ENCODE measurements around the gene DOC2A.

DOC2A gene

GRCh38 chr16:29994600-29995323, 16.1 kb downstream of the DOC2A start:
- DNase-seq (ENCODE audit: low spot score in 2 of 2) = peak; percentile 45 to 81
- in situ Hi-C loops (cut with MboI; ENCODE audit: low sequenced_read_pairs) = no loop called here
- H3K4me1 ChIP-seq = peaks cover 13% of the 10 kb centered on the region
- H3K36me3 ChIP-seq (replicated peaks) = peaks cover 48% of the 10 kb centered on the region
- H3K9me3 ChIP-seq = no peaks in the 10 kb centered on the region
- H3K4me3 ChIP-seq = peak overlapping the region; percentile 92
- no peaks in the 10 kb centered on the region for H3K27me3 ChIP-seq (ENCODE audit: low read depth)

DNA sequence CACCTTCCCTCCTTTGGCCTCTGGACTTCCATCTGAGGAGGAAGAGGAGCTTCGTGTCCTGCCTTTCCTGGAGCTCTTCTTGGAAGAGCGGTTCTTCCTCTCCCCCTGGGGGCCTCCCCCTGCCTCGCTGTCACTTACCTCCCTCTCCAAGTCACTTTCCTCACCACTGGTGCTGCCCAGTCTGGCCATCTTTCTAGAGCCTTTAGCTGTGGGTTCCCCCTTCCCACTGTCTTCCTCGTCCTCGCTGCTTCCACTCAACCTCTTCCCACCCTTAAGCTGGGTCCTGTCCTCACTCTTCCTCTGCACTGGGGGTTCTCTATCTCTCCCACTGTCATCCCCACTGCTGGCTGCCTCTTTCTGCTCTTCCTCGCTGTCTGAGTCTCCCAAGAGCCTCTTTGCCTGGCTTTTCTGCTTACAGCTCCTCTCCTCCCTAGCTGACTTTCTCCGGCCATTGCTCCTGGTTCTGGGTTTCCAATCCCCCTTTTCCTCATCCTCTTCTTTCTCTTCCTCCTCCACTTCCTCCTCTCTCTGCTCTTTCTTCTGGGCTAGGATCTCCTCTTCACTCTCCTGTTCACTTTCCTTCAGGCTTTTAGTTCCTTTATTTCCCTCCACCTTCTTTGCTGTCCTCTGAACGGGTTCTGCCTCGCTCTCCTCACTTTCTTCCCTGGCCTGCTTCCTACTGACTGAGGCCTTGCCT, 16.8 kb downstream of the DOC2A start:
- no peak for DNase-seq (ENCODE audit: low spot score in 2 of 2)
- no peaks in the 10 kb centered on the region for H3K9me3 ChIP-seq
- in situ Hi-C loops (cut with MboI; ENCODE audit: low sequenced_read_pairs) = no loop called here
- no peak overlapping the region for H3K4me3 ChIP-seq
- H3K4me1 ChIP-seq = peaks cover 13% of the 10 kb centered on the region
- H3K27me3 ChIP-seq (ENCODE audit: low read depth) = no peaks in the 10 kb centered on the region
- peaks cover 48% of the 10 kb centered on the region for H3K36me3 ChIP-seq (replicated peaks)

DNA sequence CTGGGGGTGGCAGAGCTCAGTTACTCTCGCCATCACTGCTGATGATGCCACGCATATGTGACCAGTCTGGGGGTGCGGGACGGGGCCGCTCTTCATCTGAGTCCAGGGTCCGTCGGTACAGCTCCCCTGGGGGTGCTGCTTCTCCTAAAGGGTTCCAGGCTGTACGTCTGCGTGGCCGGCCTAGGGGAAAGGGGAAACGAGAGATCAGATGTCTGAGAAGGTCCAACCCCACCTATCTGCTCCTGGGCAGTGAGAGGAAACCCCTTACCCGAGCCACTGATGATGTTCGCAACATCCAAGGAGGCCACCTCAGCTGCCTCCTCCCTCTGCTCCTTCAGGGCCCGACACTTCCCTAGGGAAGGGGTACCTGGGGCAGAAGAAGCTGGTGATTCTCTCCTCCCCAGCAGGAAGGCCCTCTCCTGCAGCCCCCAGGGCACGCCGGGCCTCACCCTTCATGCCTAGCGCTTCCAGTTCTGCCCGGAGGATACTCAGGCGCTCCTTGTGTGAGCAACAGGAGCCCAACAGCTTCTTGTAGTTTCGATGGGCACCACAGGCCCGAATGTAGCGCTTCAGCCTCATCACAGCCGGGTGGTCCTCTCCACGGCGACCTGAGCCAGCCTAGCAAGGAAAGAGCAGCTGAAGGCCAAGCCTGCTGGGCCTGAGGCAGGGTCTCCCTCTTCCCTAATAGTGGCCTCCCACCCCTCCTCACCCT, 17.5 kb downstream of the DOC2A start:
- Histone ChIP-seq H3K36me3 (replicated peaks) (peaks cover 52% of the 10 kb centered on the region), H3K9me3 (no peaks in the 10 kb centered on the region), H3K4me1 (peaks cover 13% of the 10 kb centered on the region), H3K27me3 (ENCODE audit: low read depth) (no peaks in the 10 kb centered on the region), H3K4me3 (no peak overlapping the region)
- no peak for DNase-seq (ENCODE audit: low spot score in 2 of 2)
- in situ Hi-C loops (cut with MboI; ENCODE audit: low sequenced_read_pairs) = no loop called here

GRCh38 chr16:29992344-29992967, 18.4 kb downstream of the DOC2A start:
- in situ Hi-C loops (cut with MboI; ENCODE audit: low sequenced_read_pairs) = no loop called here
- H3K36me3 ChIP-seq (replicated peaks) = peaks cover 59% of the 10 kb centered on the region
- DNase-seq (ENCODE audit: low spot score in 2 of 2) = no peak

DNA sequence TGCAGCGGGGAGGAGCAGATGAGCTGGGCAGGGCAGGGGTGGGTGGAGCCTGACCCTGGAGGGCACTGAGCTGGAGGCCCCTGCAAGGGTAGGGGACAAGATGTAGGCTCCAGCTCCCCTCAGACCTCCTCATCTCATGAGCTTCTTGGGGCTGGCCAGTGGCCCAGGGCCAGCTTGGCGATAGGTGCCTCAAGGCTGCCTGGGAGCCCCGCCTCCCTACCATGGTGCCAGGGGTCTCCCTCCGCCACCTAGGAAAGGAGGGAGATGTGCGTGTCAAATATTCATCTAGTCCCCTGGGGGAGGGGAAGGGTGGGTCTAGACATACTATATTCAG, 19.3 kb downstream of the DOC2A start:
- H3K36me3 ChIP-seq (replicated peaks) = peaks cover 67% of the 10 kb centered on the region
- no peaks in the 10 kb centered on the region for H3K9me3 ChIP-seq
- H3K4me1 ChIP-seq = peaks cover 8% of the 10 kb centered on the region
- in situ Hi-C loops (cut with MboI; ENCODE audit: low sequenced_read_pairs) = no loop called here
- DNase-seq (ENCODE audit: low spot score in 2 of 2) = no peak
- H3K4me3 ChIP-seq = no peak overlapping the region
- H3K27me3 ChIP-seq (ENCODE audit: low read depth) = no peaks in the 10 kb centered on the region

More at GRCh38 chr16:29992344-29992967, 18.4 kb downstream of the DOC2A start:
- Histone ChIP-seq H3K4me3 (no peak overlapping the region), H3K27me3 (ENCODE audit: low read depth) (no peaks in the 10 kb centered on the region), H3K9me3 (no peaks in the 10 kb centered on the region), H3K4me1 (peaks cover 13% of the 10 kb centered on the region)

DNA sequence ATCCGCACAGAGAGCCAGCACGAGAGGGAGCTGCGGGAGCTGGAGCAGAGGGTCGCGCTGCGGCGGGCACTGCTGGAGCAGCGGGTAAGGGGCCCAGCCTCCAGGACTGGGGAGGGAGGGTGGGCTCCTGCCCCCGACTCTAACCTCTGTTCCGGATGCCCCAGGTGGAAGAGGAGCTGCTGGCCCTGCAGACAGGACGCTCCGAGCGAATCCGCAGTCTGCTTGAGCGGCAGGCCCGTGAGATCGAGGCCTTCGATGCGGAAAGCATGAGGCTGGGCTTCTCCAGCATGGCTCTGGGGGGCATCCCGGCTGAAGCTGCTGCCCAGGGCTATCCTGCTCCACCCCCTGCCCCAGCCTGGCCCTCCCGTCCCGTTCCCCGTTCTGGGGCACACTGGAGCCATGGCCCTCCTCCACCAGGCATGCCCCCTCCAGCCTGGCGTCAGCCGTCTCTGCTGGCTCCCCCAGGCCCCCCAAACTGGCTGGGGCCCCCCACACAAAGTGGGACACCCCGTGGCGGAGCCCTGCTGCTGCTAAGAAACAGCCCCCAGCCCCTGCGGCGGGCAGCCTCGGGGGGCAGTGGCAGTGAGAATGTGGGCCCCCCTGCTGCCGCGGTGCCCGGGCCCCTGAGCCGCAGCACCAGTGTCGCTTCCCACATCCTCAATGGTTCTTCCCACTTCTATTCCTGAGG, 19.8 kb downstream of the DOC2A start:
- Histone ChIP-seq H3K36me3 (replicated peaks) (peaks cover 68% of the 10 kb centered on the region), H3K4me1 (peaks cover 8% of the 10 kb centered on the region), H3K27me3 (ENCODE audit: low read depth) (no peaks in the 10 kb centered on the region), H3K4me3 (no peak overlapping the region), H3K9me3 (no peaks in the 10 kb centered on the region)
- in situ Hi-C loops (cut with MboI; ENCODE audit: low sequenced_read_pairs) = no loop called here
- DNase-seq (ENCODE audit: low spot score in 2 of 2) = no peak

DNA sequence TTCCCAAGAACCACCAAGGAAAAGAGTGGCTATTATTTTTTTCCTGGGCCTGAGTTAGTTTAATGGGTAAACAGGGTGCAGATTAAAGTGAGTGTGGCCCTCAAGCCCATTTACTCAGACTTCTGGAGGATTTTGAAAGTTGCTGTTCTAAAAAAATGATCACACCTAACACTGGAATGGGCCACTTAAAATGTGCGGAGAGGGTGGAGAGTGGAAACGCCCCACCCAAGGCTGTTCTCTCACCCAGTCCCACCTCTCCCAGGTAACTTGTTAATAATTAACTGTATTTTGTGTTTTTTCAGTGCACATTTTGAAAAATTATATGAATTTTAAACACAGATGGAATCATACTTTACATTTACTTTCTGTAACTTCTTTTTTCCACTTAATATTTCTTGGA, 20.8 kb downstream of the DOC2A start:
- in situ Hi-C loops (cut with MboI; ENCODE audit: low sequenced_read_pairs) = no loop called here
- DNase-seq (ENCODE audit: low spot score in 2 of 2) = no peak
- no peak overlapping the region for H3K4me3 ChIP-seq
- H3K36me3 ChIP-seq (replicated peaks) = peaks cover 78% of the 10 kb centered on the region
- H3K27me3 ChIP-seq (ENCODE audit: low read depth) = no peaks in the 10 kb centered on the region
- H3K9me3 ChIP-seq = no peaks in the 10 kb centered on the region
- peaks cover 6% of the 10 kb centered on the region for H3K4me1 ChIP-seq

- DNase-seq (ENCODE audit: low spot score in 2 of 2) = no peak
- H3K4me1 ChIP-seq = no peaks in the 10 kb centered on the region; the same call in 1 of the 2 replicates
- in situ Hi-C loops (cut with MboI; ENCODE audit: low sequenced_read_pairs) = no loop called here
- H3K27me3 ChIP-seq (ENCODE audit: low read depth) = no peaks in the 10 kb centered on the region
- no peak overlapping the region for H3K4me3 ChIP-seq
- H3K36me3 ChIP-seq (replicated peaks) = peaks cover 80% of the 10 kb centered on the region
- H3K9me3 ChIP-seq = no peaks in the 10 kb centered on the region
Observed at GRCh38 chr16:29989111-29989858, 21.5 kb downstream of the DOC2A start.

- in situ Hi-C loops (cut with MboI; ENCODE audit: low sequenced_read_pairs) = no loop called here
- peaks cover 82% of the 10 kb centered on the region for H3K36me3 ChIP-seq (replicated peaks)
- H3K27me3 ChIP-seq (ENCODE audit: low read depth) = no peaks in the 10 kb centered on the region
Observed at GRCh38 chr16:29988346-29989075, 22.3 kb downstream of the DOC2A start.

DNA sequence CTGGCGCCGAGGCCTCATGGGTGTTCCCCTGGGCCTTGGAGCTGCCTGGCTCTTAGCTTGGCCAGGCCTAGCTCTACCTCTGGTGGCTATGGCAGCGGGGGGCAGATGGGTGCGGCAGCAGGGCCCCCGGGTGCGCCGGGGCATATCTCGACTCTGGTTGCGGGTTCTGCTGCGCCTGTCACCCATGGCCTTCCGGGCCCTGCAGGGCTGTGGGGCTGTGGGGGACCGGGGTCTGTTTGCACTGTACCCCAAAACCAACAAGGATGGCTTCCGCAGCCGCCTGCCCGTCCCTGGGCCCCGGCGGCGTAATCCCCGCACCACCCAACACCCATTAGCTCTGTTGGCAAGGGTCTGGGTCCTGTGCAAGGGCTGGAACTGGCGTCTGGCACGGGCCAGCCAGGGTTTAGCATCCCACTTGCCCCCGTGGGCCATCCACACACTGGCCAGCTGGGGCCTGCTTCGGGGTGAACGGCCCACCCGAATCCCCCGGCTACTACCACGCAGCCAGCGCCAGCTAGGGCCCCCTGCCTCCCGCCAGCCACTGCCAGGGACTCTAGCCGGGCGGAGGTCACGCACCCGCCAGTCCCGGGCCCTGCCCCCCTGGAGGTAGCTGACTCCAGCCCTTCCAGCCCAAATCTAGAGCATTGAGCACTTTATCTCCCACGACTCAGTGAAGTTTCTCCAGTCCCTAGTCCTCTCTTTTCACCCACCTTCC, 23.3 kb downstream of the DOC2A start:
- no peaks in the 10 kb centered on the region for H3K4me1 ChIP-seq
- peaks cover 82% of the 10 kb centered on the region for H3K36me3 ChIP-seq (replicated peaks)
- DNase-seq (ENCODE audit: low spot score in 2 of 2) = no peak
- H3K27me3 ChIP-seq (ENCODE audit: low read depth) = no peaks in the 10 kb centered on the region
- no peaks in the 10 kb centered on the region for H3K9me3 ChIP-seq
- in situ Hi-C loops (cut with MboI; ENCODE audit: low sequenced_read_pairs) = no loop called here
- H3K4me3 ChIP-seq = no peak overlapping the region

More at GRCh38 chr16:29988346-29989075, 22.3 kb downstream of the DOC2A start:
- no peak for DNase-seq (ENCODE audit: low spot score in 2 of 2)
- Histone ChIP-seq H3K4me3 (no peak overlapping the region), H3K9me3 (no peaks in the 10 kb centered on the region), H3K4me1 (no peaks in the 10 kb centered on the region)

DNA sequence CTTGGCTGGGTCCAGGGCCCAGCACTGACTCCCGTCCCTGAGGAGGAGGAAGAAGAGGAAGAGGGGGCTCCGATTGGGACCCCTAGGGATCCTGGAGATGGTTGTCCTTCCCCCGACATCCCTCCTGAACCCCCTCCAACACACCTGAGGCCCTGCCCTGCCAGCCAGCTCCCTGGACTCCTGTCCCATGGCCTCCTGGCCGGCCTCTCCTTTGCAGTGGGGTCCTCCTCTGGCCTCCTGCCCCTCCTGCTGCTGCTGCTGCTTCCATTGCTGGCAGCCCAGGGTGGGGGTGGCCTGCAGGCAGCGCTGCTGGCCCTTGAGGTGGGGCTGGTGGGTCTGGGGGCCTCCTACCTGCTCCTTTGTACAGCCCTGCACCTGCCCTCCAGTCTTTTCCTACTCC, 23.9 kb downstream of the DOC2A start:
- in situ Hi-C loops (cut with MboI; ENCODE audit: low sequenced_read_pairs) = no loop called here
- Histone ChIP-seq H3K36me3 (replicated peaks) (peaks cover 84% of the 10 kb centered on the region), H3K27me3 (ENCODE audit: low read depth) (no peaks in the 10 kb centered on the region), H3K9me3 (no peaks in the 10 kb centered on the region), H3K4me1 (no peaks in the 10 kb centered on the region), H3K4me3 (no peak overlapping the region)
- DNase-seq (ENCODE audit: low spot score in 2 of 2) = no peak

DNA sequence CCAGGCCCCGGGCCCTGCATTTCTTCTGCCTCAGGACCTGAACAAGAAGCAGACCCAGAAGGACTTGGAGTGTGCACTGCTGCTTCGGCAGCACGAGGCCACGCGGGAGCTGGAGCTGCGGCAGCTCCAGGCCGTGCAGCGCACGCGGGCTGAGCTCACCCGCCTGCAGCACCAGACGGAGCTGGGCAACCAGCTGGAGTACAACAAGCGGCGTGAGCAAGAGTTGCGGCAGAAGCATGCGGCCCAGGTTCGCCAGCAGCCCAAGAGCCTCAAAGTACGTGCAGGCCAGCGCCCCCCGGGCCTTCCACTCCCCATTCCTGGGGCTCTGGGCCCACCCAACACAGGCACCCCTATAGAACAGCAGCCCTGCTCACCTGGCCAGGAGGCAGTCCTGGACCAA, 24.6 kb downstream of the DOC2A start:
- no peak overlapping the region for H3K4me3 ChIP-seq
- DNase-seq (ENCODE audit: low spot score in 2 of 2) = no peak
- H3K9me3 ChIP-seq = no peaks in the 10 kb centered on the region
- in situ Hi-C loops (cut with MboI; ENCODE audit: low sequenced_read_pairs) = no loop called here
- H3K36me3 ChIP-seq (replicated peaks) = peaks cover 90% of the 10 kb centered on the region
- H3K27me3 ChIP-seq (ENCODE audit: low read depth) = no peaks in the 10 kb centered on the region
- H3K4me1 ChIP-seq = no peaks in the 10 kb centered on the region
